Fibroblast of pulmonary artery (primary cell): Measurements from ENCODE around the gene GPR82.

Experiments used
- DNase-seq: peaks from one replicate; pipeline ENCODE4 v3.0.0-alpha.2; 2010; ENCODE audit warnings: low read depth
- H3K4me3 ChIP-seq: replicated peaks from 2 replicates; pipeline ENCODE4 v1.5.1; 2011; ENCODE audit warnings: low read depth, mild to moderate bottlenecking, control low read depth, low read length, moderate library complexity
- TF ChIP-seq, protein P1 (sequence below): IDR thresholded peaks from 2 replicates; pipeline ENCODE4 v1.5.1; 2011; ENCODE audit warnings: mild to moderate bottlenecking, control low read depth, low read length, inconsistent platforms; ENCODE audit errors: missing control alignments

GPR82 gene

GRCh38 chrX:41730081-41730480 lies 6.1 kb downstream of the GPR82 start:
- TF ChIP-seq, protein P1, sequence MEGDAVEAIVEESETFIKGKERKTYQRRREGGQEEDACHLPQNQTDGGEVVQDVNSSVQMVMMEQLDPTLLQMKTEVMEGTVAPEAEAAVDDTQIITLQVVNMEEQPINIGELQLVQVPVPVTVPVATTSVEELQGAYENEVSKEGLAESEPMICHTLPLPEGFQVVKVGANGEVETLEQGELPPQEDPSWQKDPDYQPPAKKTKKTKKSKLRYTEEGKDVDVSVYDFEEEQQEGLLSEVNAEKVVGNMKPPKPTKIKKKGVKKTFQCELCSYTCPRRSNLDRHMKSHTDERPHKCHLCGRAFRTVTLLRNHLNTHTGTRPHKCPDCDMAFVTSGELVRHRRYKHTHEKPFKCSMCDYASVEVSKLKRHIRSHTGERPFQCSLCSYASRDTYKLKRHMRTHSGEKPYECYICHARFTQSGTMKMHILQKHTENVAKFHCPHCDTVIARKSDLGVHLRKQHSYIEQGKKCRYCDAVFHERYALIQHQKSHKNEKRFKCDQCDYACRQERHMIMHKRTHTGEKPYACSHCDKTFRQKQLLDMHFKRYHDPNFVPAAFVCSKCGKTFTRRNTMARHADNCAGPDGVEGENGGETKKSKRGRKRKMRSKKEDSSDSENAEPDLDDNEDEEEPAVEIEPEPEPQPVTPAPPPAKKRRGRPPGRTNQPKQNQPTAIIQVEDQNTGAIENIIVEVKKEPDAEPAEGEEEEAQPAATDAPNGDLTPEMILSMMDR: no peak
- no peak overlapping the region for H3K4me3 ChIP-seq
- peak; percentile 30 for DNase-seq

- TF ChIP-seq, protein P1: no peak
- no peak for DNase-seq
- H3K4me3 ChIP-seq: no peak overlapping the region
Measured at GRCh38 chrX:41732260-41732659, 8.3 kb downstream of the GPR82 start.

DNA sequence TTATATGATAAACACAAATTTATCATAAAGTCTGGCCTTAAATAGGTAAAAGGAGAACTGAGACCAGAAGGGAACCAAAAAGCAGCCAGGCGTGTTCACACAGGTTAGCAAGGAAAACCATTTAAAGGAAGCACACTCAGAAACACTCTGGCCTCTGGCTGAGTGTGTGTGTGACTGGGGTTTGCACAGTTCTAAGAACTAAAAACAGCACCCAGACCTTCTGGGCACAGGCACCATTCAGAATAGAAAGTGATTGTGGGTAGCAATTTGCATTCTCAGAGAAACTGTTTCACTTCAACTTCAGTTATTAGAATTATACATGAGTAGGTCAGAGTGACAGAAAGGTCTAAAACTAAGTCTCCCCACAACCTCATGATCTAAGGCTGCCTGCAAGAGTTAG lies 10.0 kb downstream of the GPR82 start:
- H3K4me3 ChIP-seq: no peak overlapping the region
- no peak for DNase-seq
- TF ChIP-seq, protein P1: no peak

DNA sequence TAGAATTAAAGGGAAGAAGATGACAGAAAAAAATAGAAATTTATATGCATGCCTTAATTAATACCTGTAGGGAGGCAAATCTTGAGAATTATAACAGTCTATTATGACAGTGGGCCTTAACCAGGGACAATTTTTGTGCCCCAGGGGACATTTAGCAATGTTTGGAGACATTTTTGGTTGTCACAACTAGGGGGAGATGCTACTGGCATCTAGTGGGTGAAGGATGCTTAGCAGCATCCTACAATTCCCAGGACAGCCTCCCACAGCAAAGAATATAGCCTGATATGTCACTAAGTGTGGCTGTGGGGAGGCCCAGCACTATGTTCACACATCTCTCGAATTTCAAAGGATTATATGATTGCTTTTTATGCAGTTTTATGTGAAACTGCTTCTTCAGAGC lies 10.5 kb downstream of the GPR82 start:
- peak; percentile 33 for DNase-seq
- TF ChIP-seq, protein P1: peak; percentile 52
- H3K4me3 ChIP-seq: no peak overlapping the region

DNA sequence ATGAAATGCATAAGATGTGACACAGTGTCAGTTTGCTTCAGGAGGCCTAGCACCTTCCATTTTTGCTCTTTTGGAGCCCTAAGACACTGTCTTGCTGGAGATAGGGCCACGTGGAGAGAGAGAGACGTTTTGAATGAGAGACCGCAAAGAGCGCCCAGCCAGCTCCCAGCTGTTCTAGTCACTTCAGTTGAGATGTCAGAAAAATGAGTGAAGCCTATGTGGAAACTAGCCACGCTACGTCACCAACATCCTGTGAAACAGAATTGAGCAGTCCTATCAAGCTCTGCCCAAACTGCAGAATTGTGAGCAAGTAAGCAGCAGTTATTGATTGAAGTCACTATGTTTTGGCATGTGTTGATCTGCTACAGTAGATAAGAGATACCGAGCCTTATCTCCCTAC lies 13.1 kb downstream of the GPR82 start:
- H3K4me3 ChIP-seq: no peak overlapping the region
- TF ChIP-seq, protein P1: no peak
- DNase-seq: no peak

DNA sequence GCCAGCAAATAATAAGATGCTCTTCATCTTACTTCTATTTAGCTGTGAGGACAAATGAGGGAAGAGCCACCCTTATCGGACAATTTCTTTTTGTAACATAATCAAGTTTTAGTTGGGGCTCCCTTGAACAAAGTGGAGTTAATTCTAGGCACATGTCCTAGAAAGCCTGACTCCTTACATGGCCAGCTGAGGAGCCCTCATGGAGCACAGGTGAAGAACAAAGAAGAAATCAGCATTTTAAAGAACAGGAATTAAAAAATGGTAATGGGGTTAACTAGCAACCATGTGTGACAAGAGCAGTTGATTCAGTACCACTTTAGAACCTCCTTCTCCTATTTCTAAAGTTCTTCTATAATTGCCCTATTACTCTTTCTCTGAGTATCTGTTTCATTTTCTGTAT lies 15.9 kb downstream of the GPR82 start:
- DNase-seq: no peak
- H3K4me3 ChIP-seq: no peak overlapping the region
- TF ChIP-seq, protein P1: no peak

DNA sequence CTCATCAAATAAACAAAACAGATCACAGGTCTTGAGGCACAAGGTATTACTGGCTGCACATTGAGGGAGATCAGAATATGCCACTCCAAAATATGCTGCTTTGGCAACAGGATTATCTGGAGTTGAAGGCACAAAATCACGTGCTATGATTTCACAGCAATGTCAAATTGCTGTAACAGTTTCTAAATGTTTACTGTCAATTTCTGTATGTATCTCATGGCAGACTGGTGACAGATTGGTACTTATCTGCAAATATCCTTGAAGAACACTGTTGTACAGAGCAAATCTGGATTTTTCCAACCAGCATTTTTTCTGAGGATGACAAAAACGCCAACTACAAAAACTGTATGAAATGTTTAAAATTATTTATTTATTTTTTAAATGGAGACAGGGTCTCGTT lies 26.7 kb downstream of the GPR82 start:
- no peak for DNase-seq
- no peak overlapping the region for H3K4me3 ChIP-seq
- TF ChIP-seq, protein P1: no peak
